ENCODE results near the gene PRPSAP2.

- TF ChIP-seq CTCF (IDR thresholded peaks at IDR 0.05) (no peak), POLR2A (IDR thresholded peaks at IDR 0.05) (no peak)
Observed at GRCh38 chr17:18964018-18964351, 106.1 kb downstream of the PRPSAP2 start.

Data from adrenal gland (tissue), 5 donors.